Measurements from ENCODE around the gene CDK2. TPM values are rescaled to one million over a fixed set of nuclear protein-coding genes. Genes with fewer than 3 reads are reported as not detected.

Gene CDK2
- total RNA-seq, 4 donors from 2014 or later, result 6.4 to 11.7 (median 8.1) TPM

- Histone ChIP-seq H3K9me3 (no peaks in the 10 kb centered on the region), H3K36me3 (peaks cover 0 to 7% of the 10 kb centered on the region in 2 donors), H3K27ac (no peak overlapping the region), H3K4me1 (no peaks in the 10 kb centered on the region), H3K27me3 (no peaks in the 10 kb centered on the region), H3K4me3 (no peak overlapping the region)
- in situ Hi-C loops (cut with MboI; ENCODE audit: low sequenced_read_pairs in 4 of 4), result no loop called here
- ATAC-seq (no peak), DNase-seq (no peak)
- intact Hi-C loops (cut with DNase I; ENCODE audit: low total_unique reads), result no loop called here
- TF ChIP-seq CTCF (IDR thresholded peaks at IDR 0.05 in 4 of 5, conservative IDR thresholded peaks at IDR 0.05 in 1 of 5) (no peak), POLR2A (IDR thresholded peaks at IDR 0.05) (no peak)
These were observed 55.4 kb downstream of the CDK2 start for GRCh38 chr12:56021889-56022497.

Other genes starting within 250 kb of the CDK2 start
- gene RDH5, start 246.4 kb upstream of the CDK2 start, total RNA-seq, result 10 to 100 TPM in 1 of 4 donors, 1 to 10 TPM in 3; 3.8 to 10.3 (median 7.5) TPM
- gene CD63, start 237.8 kb upstream of the CDK2 start, total RNA-seq, result 1,000 to 10,000 TPM in 1 of 4 donors, 100 to 1,000 TPM in 3; 423 to 1,107 (median 634) TPM
- 1 to 10 TPM in 2 of 4 donors, under 1 TPM in 2; 0.17 to 4.4 (median 1.1) TPM for gene GDF11, start 223.7 kb upstream of the CDK2 start, total RNA-seq
- 10 to 100 TPM; 46.5 to 66.2 (median 62.8) TPM for gene SARNP, start 149.1 kb upstream of the CDK2 start, total RNA-seq
- 10 to 100 TPM in 3 of 4 donors, 1 to 10 TPM in 1; 6.6 to 23.1 (median 12.1) TPM for gene ORMDL2, start 148.8 kb upstream of the CDK2 start, total RNA-seq
- 10 to 100 TPM; 11.9 to 21.7 (median 19.8) TPM for gene DNAJC14, start 137.2 kb upstream of the CDK2 start, total RNA-seq
- 1 to 10 TPM in 2 of 4 donors, under 1 TPM in 2; 0.44 to 3.1 (median 1.8) TPM for gene MMP19, start 123.9 kb upstream of the CDK2 start, total RNA-seq
- gene PYM1, start 38.9 kb upstream of the CDK2 start, total RNA-seq, result 10 to 100 TPM; 12.8 to 24.5 (median 15.9) TPM
- 1 to 10 TPM; 1.9 to 5.0 (median 2.6) TPM for gene DGKA, start 35.7 kb upstream of the CDK2 start, total RNA-seq
- gene PMEL, start 788 bp upstream of the CDK2 start, total RNA-seq, result 1 to 10 TPM in 1 of 4 donors, under 1 TPM in 1, not detected in 2; 0.73 to 2.0 TPM
- 10 to 100 TPM; 75.5 to 84.9 (median 81.8) TPM for gene RAB5B, start 7.2 kb downstream of the CDK2 start, total RNA-seq
- gene SUOX, start 30.4 kb downstream of the CDK2 start, total RNA-seq, result 10 to 100 TPM; 10.1 to 28.1 (median 18.9) TPM
- 1 to 10 TPM; 4.0 to 6.3 (median 5.6) TPM for gene IKZF4, start 54.2 kb downstream of the CDK2 start, total RNA-seq
- 1,000 to 10,000 TPM in 2 of 4 donors, 100 to 1,000 TPM in 2; 618 to 1,648 (median 1,209) TPM for gene RPS26, start 75.1 kb downstream of the CDK2 start, total RNA-seq
- 1 to 10 TPM in 3 of 4 donors, under 1 TPM in 1; 0.15 to 2.1 (median 1.1) TPM for gene ERBB3, start 113.3 kb downstream of the CDK2 start, total RNA-seq
- gene PA2G4, start 137.7 kb downstream of the CDK2 start, total RNA-seq, result 100 to 1,000 TPM; 109 to 204 (median 127) TPM
- gene RPL41, start 149.8 kb downstream of the CDK2 start, total RNA-seq, result 1,000 to 10,000 TPM; 1,323 to 2,217 (median 1,977) TPM
- gene ZC3H10, start 151.4 kb downstream of the CDK2 start, total RNA-seq, result 1 to 10 TPM; 3.1 to 9.1 (median 3.7) TPM
- gene ESYT1, start 161.4 kb downstream of the CDK2 start, total RNA-seq, result 10 to 100 TPM; 45.9 to 77.7 (median 62.1) TPM
- 100 to 1,000 TPM; 159 to 334 (median 198) TPM for gene MYL6B, start 185.8 kb downstream of the CDK2 start, total RNA-seq
- 100 to 1,000 TPM; 159 to 324 (median 202) TPM for gene MYL6, start 191.5 kb downstream of the CDK2 start, total RNA-seq
- 10 to 100 TPM; 34.1 to 56.9 (median 49.4) TPM for gene SMARCC2, start 222.7 kb downstream of the CDK2 start, total RNA-seq

Data from gastrocnemius medialis (tissue), 4 donors.